GM12872 (cell line): Measurements from ENCODE around the gene KIAA0319L.
A peak's percentile ranks its signal among the peaks of the same experiment; 100 is the strongest.

Experiments used
- TF ChIP-seq, protein P1 (sequence below): IDR thresholded peaks from 3 replicates; pipeline ENCODE4 v1.5.1; 2011; ENCODE audit warnings: low read depth, mild to moderate bottlenecking, low read length, moderate library complexity; ENCODE audit not compliant: insufficient read depth

Gene KIAA0319L

DNA sequence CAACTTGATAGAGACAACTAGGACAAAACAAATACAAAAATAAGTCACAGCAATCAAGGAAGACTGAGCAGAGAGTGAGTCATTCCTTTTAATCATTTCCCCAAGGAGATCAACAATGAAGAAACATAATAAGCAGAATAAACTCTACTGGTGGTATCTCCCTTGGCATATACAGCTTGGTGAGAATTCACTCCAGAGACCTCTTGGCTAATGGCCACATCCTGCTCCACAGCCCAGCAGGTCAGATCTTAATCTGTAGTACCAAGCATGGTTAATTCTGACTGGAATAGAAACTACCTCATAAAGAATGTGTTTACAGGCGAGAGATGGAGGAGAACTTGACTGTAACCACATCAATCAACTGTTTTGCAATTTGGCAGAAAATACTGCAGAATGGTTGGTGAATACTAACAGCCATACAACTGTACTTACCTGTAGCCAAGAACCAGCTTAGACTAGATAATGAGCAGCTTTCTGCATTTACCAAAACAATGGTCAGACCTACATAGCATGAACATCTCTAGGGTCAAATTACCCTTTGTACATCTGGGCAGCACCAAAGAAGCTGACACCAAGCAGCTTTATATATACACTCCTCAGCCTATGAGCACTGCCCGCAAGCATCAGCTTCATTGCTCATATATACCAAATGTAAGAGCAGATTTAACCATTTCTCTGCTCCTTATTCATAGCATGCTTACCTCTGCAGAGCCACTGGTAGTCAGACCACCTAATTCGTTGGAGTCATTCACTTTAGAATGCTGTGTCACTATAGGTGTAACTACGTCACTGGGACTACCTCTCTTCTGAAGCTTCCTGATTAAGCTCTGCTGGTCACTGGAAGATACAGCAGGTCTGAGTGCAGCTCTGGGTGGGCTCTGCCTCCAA lies 51.0 kb downstream of the KIAA0319L start:
- TF ChIP-seq, protein P1, sequence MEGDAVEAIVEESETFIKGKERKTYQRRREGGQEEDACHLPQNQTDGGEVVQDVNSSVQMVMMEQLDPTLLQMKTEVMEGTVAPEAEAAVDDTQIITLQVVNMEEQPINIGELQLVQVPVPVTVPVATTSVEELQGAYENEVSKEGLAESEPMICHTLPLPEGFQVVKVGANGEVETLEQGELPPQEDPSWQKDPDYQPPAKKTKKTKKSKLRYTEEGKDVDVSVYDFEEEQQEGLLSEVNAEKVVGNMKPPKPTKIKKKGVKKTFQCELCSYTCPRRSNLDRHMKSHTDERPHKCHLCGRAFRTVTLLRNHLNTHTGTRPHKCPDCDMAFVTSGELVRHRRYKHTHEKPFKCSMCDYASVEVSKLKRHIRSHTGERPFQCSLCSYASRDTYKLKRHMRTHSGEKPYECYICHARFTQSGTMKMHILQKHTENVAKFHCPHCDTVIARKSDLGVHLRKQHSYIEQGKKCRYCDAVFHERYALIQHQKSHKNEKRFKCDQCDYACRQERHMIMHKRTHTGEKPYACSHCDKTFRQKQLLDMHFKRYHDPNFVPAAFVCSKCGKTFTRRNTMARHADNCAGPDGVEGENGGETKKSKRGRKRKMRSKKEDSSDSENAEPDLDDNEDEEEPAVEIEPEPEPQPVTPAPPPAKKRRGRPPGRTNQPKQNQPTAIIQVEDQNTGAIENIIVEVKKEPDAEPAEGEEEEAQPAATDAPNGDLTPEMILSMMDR = 0 out of 3 replicates have a peak, but pooled peaks have one; percentile 24

DNA sequence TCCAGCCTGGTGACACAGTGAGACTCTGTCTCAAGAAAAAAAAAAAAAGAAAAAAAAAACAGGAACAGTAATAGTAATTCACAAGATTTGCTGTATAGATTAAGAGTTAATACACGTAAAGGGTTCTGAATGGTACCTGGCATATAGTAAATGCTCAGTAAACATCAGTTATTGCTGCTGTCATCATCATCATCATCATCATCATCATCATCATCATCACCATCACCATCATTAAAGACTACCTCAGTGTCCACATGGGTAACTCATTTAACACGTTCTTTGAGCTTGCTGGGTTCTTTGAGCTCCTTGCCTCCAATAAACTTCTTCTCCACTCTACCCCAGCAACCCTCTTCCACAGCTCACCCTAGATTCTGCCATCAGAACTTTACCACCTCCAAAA lies 55.0 kb downstream of the KIAA0319L start:
- TF ChIP-seq, protein P1 = no peak

DNA sequence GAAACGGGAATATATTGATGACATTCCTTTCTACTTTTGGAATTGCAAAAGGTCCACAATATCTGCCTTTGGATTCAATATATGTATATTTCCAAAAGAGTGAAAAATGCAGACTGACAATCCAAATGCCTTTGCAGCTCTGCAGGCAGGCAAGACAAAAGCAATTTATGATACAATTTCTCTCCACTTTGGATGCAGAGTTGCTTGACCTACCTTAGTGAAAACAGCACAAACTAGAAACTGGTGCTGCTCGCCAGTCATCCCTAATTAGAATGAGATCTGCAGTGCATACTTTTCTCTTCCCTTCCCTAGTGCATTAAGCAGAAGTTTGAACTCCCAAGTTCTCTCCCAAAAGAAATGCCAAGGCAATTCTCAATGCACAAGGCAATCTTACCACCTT lies 56.8 kb downstream of the KIAA0319L start:
- TF ChIP-seq, protein P1 = no peak

DNA sequence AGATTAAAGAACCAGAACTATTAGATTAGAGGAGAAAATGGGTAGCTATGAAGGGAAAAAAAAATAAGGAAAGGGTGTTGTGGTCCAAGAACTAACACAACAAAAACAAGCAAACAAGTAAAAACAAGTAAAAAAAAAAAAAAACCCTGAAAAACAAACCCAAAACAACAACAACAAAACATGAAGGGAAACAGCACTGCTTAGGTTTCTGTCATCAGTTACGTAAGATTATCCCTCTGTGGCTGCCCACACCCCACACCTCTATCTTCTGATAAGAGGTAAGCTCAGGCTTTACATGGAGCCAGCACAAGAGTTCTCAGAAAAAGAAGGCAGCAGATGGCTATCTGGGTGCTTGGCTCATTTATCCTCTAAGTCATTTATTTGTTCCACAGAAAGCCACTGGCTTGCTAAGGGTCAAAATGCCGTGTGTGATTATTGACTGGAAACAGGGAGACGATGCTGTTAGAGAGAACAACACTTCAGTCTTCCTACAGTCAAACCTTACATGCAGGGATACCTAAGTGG lies 57.5 kb downstream of the KIAA0319L start:
- TF ChIP-seq, protein P1 = no peak

DNA sequence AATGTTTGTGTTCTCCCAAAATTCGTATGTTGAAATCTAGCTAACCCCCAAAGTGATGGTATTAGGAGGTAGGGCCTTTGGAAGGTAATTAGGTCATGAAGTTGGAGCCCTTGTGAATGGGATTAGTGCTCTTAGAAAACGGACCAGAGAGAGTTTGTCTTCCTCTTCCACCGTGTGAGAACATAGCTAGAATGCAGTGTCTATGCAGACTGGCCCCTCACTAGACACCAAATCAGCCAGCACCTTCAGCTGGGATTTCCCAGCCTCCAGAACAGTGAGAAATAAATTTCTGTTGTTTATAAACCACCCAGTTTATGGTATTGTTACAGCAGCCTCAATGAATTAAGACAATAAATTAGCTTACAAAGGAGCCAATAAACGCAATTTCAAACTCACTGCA lies 58.0 kb downstream of the KIAA0319L start:
- TF ChIP-seq, protein P1 = no peak

DNA sequence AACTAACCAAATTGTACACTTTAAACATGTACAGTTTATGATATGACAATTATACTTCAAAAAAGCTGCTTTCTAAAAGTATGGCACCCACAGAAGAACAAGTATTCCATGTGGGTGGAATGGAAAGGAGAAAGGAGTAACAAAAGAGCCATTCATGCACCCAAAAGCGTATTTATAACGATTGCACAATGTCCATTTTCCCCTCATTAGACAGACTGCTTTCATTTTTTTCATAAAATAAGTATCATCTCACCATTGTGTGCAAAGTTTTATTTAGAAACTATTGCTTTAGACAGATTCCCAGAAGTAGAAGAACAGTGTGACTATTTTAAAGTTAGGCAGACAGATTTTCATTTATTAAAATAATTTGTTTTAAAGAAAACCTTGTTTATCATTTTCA lies 59.6 kb downstream of the KIAA0319L start:
- TF ChIP-seq, protein P1 = no peak

DNA sequence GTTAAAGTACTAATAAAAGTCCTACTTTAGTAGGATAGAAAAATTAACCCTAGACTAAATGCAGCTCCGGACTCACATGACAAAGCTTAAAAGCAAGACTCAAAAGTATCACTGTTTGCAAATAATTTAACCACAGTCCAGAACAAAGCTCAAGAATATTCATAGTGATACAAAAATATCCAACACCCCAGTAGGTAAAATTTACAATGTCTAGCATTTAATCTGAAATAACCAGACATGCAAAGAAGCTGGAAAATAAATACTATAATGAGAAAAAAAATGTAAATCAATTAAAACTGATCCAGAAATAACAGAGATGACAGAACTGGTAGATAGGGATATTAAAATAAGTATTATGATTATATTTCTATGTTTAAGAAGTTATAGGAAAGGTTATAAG lies 67.0 kb downstream of the KIAA0319L start:
- TF ChIP-seq, protein P1 = no peak
